DND-41 (cell line): Measurements from ENCODE around the gene ASIC3.

Experiments
- ATAC-seq: fragments of 200-7000 bp; cut with Tn5 transposase; 3 replicates; pipeline ENCODE4 v1.9.1; 2021; ENCODE audit warnings: low read depth; ENCODE audit not compliant: insufficient read depth
- DNase-seq: peaks from one replicate; pipeline ENCODE4 v3.0.0-alpha.2; 2020
- H2AFZ ChIP-seq: 2 replicates; pipeline ENCODE4 v1.6.0; 2012; ENCODE audit warnings: low read depth, low read length
- H3K27ac ChIP-seq: 2 replicates; pipeline ENCODE4 v1.5.1; 2012; ENCODE audit warnings: low read length, inconsistent platforms
- H3K27me3 ChIP-seq: fragments of 200-600 bp; sonication (generic); 2 replicates; pipeline ENCODE4 v1.6.0; 2012; ENCODE audit warnings: low read length, mild to moderate bottlenecking, inconsistent platforms; ENCODE audit not compliant: insufficient read depth, poor library complexity
- H3K36me3 ChIP-seq: 2 replicates; pipeline ENCODE4 v1.5.1; 2012; ENCODE audit warnings: low read length, inconsistent platforms; ENCODE audit not compliant: insufficient read depth
- H3K4me1 ChIP-seq: 2 replicates; pipeline ENCODE4 v1.5.1; 2012; ENCODE audit warnings: mild to moderate bottlenecking, low read length; ENCODE audit not compliant: insufficient read depth
- H3K4me2 ChIP-seq: 2 replicates; pipeline ENCODE4 v1.6.0; 2012; ENCODE audit warnings: mild to moderate bottlenecking, moderate library complexity, low read length, inconsistent platforms; ENCODE audit not compliant: insufficient read depth
- H3K4me3 ChIP-seq, 2 experiments: fragments of 200-600 bp in 1 of 2; shearing (Covaris generic) in 1 of 2; 2 replicates each; pipeline ENCODE4 v1.5.1; 2012 to 2016; ENCODE audit warnings: inconsistent platforms in 2 of 2, low read length in 2 of 2, mild to moderate bottlenecking in 2 of 2, low read depth in 1 of 2, moderate library complexity in 1 of 2
- H3K79me2 ChIP-seq: 2 replicates; pipeline ENCODE4 v1.6.0; 2012; ENCODE audit warnings: low read length, inconsistent platforms; ENCODE audit not compliant: insufficient read depth
- H3K9ac ChIP-seq: 2 replicates; pipeline ENCODE4 v1.6.0; 2012; ENCODE audit warnings: low read depth, mild to moderate bottlenecking, inconsistent platforms, low read length, moderate library complexity
- H3K9me3 ChIP-seq: 2 replicates; pipeline ENCODE4 v1.5.1; 2012; ENCODE audit warnings: low read length, moderate library complexity, mild to moderate bottlenecking, inconsistent platforms; ENCODE audit not compliant: insufficient read depth, severe bottlenecking
- H4K20me1 ChIP-seq: 2 replicates; pipeline ENCODE4 v1.6.0; 2012; ENCODE audit warnings: low read length; ENCODE audit not compliant: insufficient read depth
- EZH2 ChIP-seq: IDR thresholded peaks from 3 replicates; pipeline ENCODE4 v1.6.1; 2012; ENCODE audit warnings: borderline replicate concordance, low read depth, mild to moderate bottlenecking, moderate library complexity, low read length, inconsistent platforms; ENCODE audit not compliant: severe bottlenecking
- TF ChIP-seq, protein P1 (sequence below): IDR thresholded peaks from 2 replicates; pipeline ENCODE4 v1.5.1; 2012; ENCODE audit warnings: borderline replicate concordance, low read length, moderate library complexity, mild to moderate bottlenecking; ENCODE audit not compliant: poor library complexity, severe bottlenecking; ENCODE audit errors: extremely low read depth

The ASIC3 gene

DNA sequence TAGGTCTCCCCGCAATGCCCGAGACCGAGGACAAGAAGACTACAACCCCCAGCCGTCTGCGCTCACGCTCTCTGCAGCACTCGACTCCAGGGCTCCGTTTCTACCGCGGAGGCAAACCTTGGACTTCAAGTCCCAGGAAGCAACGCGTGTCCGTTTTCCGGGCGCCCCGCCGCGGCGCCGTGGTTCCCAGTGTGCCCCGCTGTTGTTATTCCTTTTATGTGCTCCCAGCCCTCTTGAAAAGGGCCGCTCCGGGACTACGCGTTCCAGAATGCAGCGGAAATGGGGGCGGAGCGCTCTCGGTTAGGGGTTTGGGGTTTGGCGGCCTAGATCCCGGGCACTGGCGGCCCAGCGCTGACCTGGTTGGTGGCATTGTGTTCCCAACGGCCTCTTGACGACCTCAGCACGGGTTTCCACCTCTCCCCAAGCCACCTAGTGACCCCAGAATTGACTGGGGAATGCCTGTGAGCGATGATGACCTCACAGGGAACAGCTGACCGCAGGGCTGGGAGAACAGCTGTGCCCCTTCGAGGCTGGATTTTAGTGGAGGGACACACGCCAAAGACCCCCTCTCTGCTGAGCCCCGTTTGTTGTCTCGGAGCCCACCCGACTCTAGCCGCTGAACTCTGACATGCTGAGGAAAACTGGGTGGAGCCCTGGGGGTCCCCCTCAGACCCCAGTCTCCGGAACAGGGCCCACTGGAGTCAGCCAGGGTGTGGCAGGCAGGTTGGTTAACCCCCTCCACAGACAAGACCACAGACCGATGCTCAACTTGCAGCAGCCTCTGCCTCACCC, 9.9 kb downstream of the ASIC3 start:
- DNase-seq (peak; percentile 99), ATAC-seq (peak; percentile 90)
- peaks cover 37% of the 10 kb centered on the region for H3K79me2 ChIP-seq
- TF ChIP-seq EZH2 = no peak
- TF ChIP-seq, protein P1, sequence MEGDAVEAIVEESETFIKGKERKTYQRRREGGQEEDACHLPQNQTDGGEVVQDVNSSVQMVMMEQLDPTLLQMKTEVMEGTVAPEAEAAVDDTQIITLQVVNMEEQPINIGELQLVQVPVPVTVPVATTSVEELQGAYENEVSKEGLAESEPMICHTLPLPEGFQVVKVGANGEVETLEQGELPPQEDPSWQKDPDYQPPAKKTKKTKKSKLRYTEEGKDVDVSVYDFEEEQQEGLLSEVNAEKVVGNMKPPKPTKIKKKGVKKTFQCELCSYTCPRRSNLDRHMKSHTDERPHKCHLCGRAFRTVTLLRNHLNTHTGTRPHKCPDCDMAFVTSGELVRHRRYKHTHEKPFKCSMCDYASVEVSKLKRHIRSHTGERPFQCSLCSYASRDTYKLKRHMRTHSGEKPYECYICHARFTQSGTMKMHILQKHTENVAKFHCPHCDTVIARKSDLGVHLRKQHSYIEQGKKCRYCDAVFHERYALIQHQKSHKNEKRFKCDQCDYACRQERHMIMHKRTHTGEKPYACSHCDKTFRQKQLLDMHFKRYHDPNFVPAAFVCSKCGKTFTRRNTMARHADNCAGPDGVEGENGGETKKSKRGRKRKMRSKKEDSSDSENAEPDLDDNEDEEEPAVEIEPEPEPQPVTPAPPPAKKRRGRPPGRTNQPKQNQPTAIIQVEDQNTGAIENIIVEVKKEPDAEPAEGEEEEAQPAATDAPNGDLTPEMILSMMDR = no peak
- H3K4me3 ChIP-seq = peak overlapping the region; percentile 84 to 85
- peak overlapping the region; percentile 68 for H3K9ac ChIP-seq
- H3K27me3 ChIP-seq = no peaks in the 10 kb centered on the region
- peaks cover 27% of the 10 kb centered on the region for H4K20me1 ChIP-seq
- peaks cover 15% of the 10 kb centered on the region for H3K36me3 ChIP-seq
- H3K4me1 ChIP-seq = peaks cover 55% of the 10 kb centered on the region
- H3K9me3 ChIP-seq = no peaks in the 10 kb centered on the region
- H3K27ac ChIP-seq = peak overlapping the region; percentile 92
- peak overlapping the region; percentile 96 for H3K4me2 ChIP-seq
- H2AFZ ChIP-seq = peak overlapping the region; percentile 92

DNA sequence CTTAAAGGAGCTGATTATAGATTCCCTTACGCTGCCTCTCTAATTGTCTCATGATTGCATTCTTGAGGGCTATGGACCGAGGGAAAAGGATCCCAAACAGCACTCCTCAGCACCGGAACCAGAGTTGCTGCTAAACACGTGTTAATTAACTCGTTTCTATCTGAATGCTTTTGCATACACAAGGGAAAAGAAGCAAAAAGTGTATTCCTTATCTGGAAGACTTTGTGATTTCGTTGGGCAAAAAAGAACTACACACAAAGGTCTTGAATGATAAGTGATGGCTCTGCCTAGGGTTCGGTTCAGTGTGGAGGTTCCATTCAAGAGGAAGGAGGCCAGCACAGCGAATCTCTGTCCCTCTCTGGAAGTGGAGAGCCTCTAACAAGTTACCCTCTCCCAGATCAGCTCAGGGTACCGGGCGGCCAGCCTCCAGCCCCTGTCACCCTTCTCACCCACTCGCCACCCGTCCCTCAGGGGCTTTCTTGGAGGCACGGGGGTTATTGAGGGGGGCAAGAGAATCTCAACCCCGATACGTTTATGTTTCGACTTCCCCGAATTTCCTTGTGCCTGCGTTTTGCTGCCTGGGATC, 10.5 kb downstream of the ASIC3 start:
- Histone ChIP-seq H3K4me3 (peak overlapping the region; percentile 84 to 85), H3K36me3 (peaks cover 20% of the 10 kb centered on the region), H3K27me3 (no peaks in the 10 kb centered on the region), H3K4me1 (peaks cover 55% of the 10 kb centered on the region), H3K27ac (peak overlapping the region; percentile 92), H3K9ac (peak overlapping the region; percentile 68), H2AFZ (peak overlapping the region; percentile 92), H3K79me2 (peaks cover 39% of the 10 kb centered on the region), H4K20me1 (peaks cover 27% of the 10 kb centered on the region), H3K4me2 (peak overlapping the region; percentile 96), H3K9me3 (no peaks in the 10 kb centered on the region)
- DNase-seq = no peak
- no peak for ATAC-seq
- TF ChIP-seq, protein P1 = no peak
- TF ChIP-seq EZH2 = no peak

DNA sequence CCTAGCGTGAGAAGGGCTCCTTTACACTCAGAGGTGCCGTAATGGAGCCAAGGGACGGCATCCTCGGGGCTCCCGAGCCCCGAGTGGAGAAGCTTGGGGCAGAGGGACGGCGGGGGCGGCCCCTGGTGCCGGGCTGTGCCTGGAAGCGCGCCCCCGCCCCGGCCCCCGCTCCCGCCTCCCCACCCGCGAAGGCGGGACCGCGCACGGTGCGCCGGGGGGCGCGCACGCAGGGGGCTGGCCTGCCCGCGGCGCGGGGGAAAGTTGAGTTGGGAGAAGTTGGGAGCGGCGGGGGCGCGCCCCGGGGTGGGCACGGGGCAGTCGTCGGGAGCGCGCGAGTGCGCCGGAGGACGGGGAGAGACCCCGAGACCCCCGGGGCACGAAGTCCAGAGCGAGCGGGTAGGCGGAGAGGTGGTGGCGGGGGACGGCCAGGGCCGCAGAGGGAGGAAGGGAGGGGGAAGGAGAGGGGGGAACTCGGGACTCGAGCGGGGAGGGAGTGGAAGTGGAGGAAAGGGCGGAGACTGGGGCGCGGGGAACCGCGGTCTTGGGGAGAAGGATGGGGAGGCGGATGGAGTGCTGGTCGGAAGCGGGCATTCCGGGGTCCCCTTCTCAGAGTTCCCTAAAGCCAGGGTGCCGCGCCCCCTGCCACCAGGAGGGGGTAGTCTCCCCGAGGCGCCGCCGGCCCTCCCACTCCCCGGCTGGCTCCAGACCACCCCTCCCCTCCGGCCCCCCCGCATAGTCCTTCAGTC, 11.2 kb downstream of the ASIC3 start, which contains the start of gene SLC4A2:
SLC4A2 (plus strand) TSS at position 223 of the 746 bp plus-strand sequence. CDS start 2,399 bp downstream, outside the sequence.
- peak; percentile 82 for DNase-seq
- peak within 1 kb of the TSS; percentile 92 for H2AFZ ChIP-seq
- peak within 1 kb of the TSS; percentile 84 to 85 for H3K4me3 ChIP-seq
- H3K27ac ChIP-seq = peak within 1 kb of the TSS; percentile 92
- peak; percentile 8 for ATAC-seq
- H3K79me2 ChIP-seq = peaks cover 39% of the 10 kb centered on the region
- TF ChIP-seq EZH2 = no peak
- TF ChIP-seq, protein P1 = peak; percentile 59
- peak within 1 kb of the TSS; percentile 68 for H3K9ac ChIP-seq
- H3K9me3 ChIP-seq = no peaks in the 10 kb centered on the region
- peaks cover 26% of the 10 kb centered on the region for H3K36me3 ChIP-seq
- peaks cover 55% of the 10 kb centered on the region for H3K4me1 ChIP-seq
- H3K4me2 ChIP-seq = peak within 1 kb of the TSS; percentile 96
- no peaks in the 10 kb centered on the region for H3K27me3 ChIP-seq
- peaks cover 29% of the 10 kb centered on the region for H4K20me1 ChIP-seq
